ENCODE measurements around the gene EFCAB5. TPM values are rescaled to one million over a fixed set of nuclear protein-coding genes. Genes with fewer than 3 reads are reported as not detected.

Gene EFCAB5
- total and polyA plus RNA-seq, 2 of the 13 experiments (the other 11 are each of a cell fraction or from before 2014, with no cell fraction given) = 0.15 TPM; not detected in 1

GRCh38 chr17:30104575-30105339 lies 163.3 kb downstream of the EFCAB5 start (continued):
- TF ChIP-seq ZNF510 (CRISPR knock-in tag; IDR thresholded peaks at IDR 0.05; ENCODE audit: low read depth) (no peak), HNRNPLL (IDR thresholded peaks at IDR 0.05; ENCODE audit: low read depth, low read length, poor library complexity, severe bottlenecking) (no peak), CENPX (CRISPR knock-in tag; IDR thresholded peaks at IDR 0.05) (no peak), PBX2 (CRISPR knock-in tag; IDR thresholded peaks at IDR 0.05) (no peak), ZNF460 (CRISPR knock-in tag; IDR thresholded peaks at IDR 0.05; ENCODE audit: borderline replicate concordance) (no peak), KLF13 (CRISPR knock-in tag; IDR thresholded peaks at IDR 0.05) (no peak), ZBTB38 (CRISPR knock-in tag; IDR thresholded peaks at IDR 0.05) (no peak), ZFP37 (CRISPR knock-in tag; IDR thresholded peaks at IDR 0.05; ENCODE audit: borderline replicate concordance) (no peak), ADNP (CRISPR knock-in tag; IDR thresholded peaks at IDR 0.05) (no peak), ZNF318 (CRISPR knock-in tag; IDR thresholded peaks at IDR 0.05) (no peak), HHEX (CRISPR knock-in tag; IDR thresholded peaks at IDR 0.05) (no peak), MXD4 (CRISPR knock-in tag; IDR thresholded peaks at IDR 0.05) (0 out of 2 replicates have a peak, but pooled peaks have one; percentile 63), ZNF678 (CRISPR knock-in tag; IDR thresholded peaks at IDR 0.05) (no peak), ATF7 (IDR thresholded peaks at IDR 0.05) (no peak), ATF7 (CRISPR knock-in tag; IDR thresholded peaks at IDR 0.05) (no peak), MBD4 (IDR thresholded peaks at IDR 0.05; ENCODE audit: borderline replicate concordance, low read length) (no peak), NR2F2 (IDR thresholded peaks at IDR 0.05; ENCODE audit: borderline replicate concordance, low read depth) (0 out of 2 replicates have a peak, but pooled peaks have one; percentile 33), ZBTB1 (CRISPR knock-in tag; IDR thresholded peaks at IDR 0.05; ENCODE audit: borderline replicate concordance) (no peak), GABPA (IDR thresholded peaks at IDR 0.05; ENCODE audit: low read depth, low read length) (no peak), GABPA (CRISPR knock-in tag; IDR thresholded peaks at IDR 0.05; ENCODE audit: low read depth) (peak; percentile 51; the same call in 1 of the 2 replicates), ZNF280B (CRISPR knock-in tag; IDR thresholded peaks at IDR 0.05; ENCODE audit: borderline replicate concordance) (no peak)
